Stimulated activated naive CD4-positive, alpha-beta T cell treated with Interleukin-2 at 50 U/mL for 16 hours (primary cell): ENCODE data around the gene ANO2.

Experiments
- DNase-seq: peaks from one replicate; lab custom pipeline; 2025; lab: John Stamatoyannopoulos, UW

ANO2 gene

GRCh38 chr12:5622280-5622679 is 322.8 kb downstream of the ANO2 start:
- no peak for DNase-seq

- DNase-seq: no peak
Measured at GRCh38 chr12:5621329-5621728, 323.7 kb downstream of the ANO2 start.

- DNase-seq: no peak
Measured at GRCh38 chr12:5620896-5621295, 324.2 kb downstream of the ANO2 start.

GRCh38 chr12:5619628-5620027 is 325.4 kb downstream of the ANO2 start:
- no peak for DNase-seq

- no peak for DNase-seq
Measured at GRCh38 chr12:5616854-5617253, 328.2 kb downstream of the ANO2 start.

GRCh38 chr12:5615760-5616159 is 329.3 kb downstream of the ANO2 start:
- no peak for DNase-seq

GRCh38 chr12:5614256-5614655 is 330.8 kb downstream of the ANO2 start:
- no peak for DNase-seq

GRCh38 chr12:5612556-5613410 is 332.3 kb downstream of the ANO2 start:
- no peak for DNase-seq

GRCh38 chr12:5611162-5611561 is 333.9 kb downstream of the ANO2 start:
- DNase-seq: no peak

- no peak for DNase-seq
Measured at GRCh38 chr12:5599378-5599777, 345.7 kb downstream of the ANO2 start.

GRCh38 chr12:5593998-5594397 is 351.1 kb downstream of the ANO2 start:
- DNase-seq: no peak

- no peak for DNase-seq
Measured at GRCh38 chr12:5593086-5593485, 352.0 kb downstream of the ANO2 start.

- no peak for DNase-seq
Measured at GRCh38 chr12:5592310-5592709, 352.7 kb downstream of the ANO2 start.

GRCh38 chr12:5590316-5590715 is 354.7 kb downstream of the ANO2 start:
- DNase-seq: no peak

- DNase-seq: no peak
Measured at GRCh38 chr12:5589054-5589453, 356.0 kb downstream of the ANO2 start.

GRCh38 chr12:5588591-5588990 is 356.5 kb downstream of the ANO2 start:
- DNase-seq: no peak

- no peak for DNase-seq
Measured at GRCh38 chr12:5588176-5588575, 356.9 kb downstream of the ANO2 start.

GRCh38 chr12:5587711-5588121 is 357.3 kb downstream of the ANO2 start:
- DNase-seq: no peak

GRCh38 chr12:5586201-5586600 is 358.9 kb downstream of the ANO2 start:
- DNase-seq: no peak

GRCh38 chr12:5585178-5585577 is 359.9 kb downstream of the ANO2 start:
- DNase-seq: no peak

GRCh38 chr12:5584412-5585175 is 360.5 kb downstream of the ANO2 start:
- no peak for DNase-seq

- DNase-seq: no peak
Measured at GRCh38 chr12:5582541-5582940, 362.5 kb downstream of the ANO2 start.

- no peak for DNase-seq
Measured at GRCh38 chr12:5582018-5582417, 363.0 kb downstream of the ANO2 start.
